ENCODE data around the gene LZIC.
"Not testable (repeated sequence)": the region's sequence is repeated elsewhere in the genome, so short reads cannot be mapped to it uniquely, and the experiment has no call there.

LZIC gene

DNA sequence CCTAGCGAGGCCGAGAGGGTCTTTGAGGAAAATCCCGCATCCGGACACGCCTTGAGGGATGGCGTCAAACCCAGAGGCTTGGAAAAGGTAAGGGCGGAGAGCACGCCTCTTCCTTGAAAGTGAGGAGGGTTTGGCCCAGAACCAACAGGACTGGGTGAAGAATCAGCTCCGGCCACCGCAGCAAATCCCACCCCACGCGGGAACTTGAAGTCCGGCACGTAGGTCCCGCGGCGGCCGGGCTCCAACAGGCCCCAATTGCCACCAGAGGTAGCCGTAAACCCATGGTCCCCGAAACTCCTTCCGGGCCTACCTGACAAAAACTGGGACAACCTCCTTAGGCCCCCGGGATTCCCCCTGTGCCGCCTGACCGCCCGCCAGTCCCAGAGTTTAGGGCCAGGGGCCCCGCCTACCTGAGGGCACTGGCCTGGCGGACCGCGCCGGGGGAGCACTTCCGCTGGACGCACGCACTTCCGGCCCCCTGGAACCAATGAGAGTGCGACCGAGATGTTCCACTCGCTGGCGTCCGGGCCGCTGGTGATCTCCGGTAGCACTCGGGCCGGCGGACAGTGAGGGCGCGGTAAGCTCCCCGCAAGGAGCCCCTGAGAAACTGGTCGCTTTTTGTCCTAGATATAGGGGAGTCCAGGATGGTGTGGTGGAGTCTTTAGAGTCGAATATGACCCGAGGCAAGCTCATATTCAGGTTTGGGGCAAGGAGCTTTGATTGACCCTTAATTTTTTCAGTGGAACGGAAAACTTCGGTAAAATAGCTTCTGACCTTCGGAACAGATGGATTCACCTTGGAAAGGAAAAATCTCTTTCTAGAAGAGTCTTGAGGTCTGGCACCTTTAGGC lies at the start of gene LZIC, which contains the start of gene NMNAT1:
Gene LZIC (minus strand): TSS at position 453 of the 850 bp plus-strand sequence. CDS start 6,772 bp downstream, outside the sequence.
Gene NMNAT1 (plus strand): TSS at position 537 of the 850 bp plus-strand sequence. CDS start 28,599 bp downstream, outside the sequence.
- DNase-seq: peak; percentile 98

DNA sequence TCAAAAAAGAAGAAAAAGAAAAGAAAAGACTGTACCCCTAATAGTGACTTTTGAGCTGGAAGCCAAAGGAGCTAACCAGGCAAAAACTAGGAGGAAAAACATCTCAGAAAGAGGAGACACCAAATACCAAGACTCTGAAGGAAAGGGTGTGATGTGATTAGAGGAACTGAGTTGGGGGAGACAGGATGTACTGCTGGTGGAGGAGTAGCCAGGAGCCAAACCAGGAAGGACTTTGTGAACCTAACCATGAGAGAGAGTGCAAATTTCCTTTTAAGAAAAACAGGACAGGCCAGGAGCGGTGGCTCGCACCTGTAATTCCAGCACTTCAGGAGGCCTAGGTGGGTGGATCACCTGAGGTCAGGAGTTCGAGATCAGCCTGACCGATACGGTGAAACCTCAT lies 49.7 kb upstream of the LZIC start:
- DNase-seq: no peak

DNA sequence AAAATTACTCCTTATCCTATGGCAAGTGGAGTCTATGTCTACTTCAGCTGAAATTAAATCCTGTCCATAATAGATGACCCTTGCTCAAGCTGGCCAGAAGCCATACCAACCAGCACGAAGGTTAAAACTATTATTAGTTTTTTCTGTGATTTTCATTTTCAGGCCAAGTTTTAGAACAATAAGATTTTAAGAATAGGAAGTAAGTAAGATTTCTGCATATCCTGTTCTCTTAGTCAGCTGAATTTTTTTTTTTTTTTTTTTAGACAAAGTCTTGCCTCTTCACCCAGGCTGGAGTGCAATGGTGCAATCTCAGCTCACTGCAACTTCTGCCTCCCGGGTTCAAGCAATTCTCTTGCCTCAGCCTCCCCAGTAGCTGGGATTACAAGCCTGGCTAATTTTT lies 47.8 kb upstream of the LZIC start:
- peak; percentile 38 for DNase-seq

DNA sequence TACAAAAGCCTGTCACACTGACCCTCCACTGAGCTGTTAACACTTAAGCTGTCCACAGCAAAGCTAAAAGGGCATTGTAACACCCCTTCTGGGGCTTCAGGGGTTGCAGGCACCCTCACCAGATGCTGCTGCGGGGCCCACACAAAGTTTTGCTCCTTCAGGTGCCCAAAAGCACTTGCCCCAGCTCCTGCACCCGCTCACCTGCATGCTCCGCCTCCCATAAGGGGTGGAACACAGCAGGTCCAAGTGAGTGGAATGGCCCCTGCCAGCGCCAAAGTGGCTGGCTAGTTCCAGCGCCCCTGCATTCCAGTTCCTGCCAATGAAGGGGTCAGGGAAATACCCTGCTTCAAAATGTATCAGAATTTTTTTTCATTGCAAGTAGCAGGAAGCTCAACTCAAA lies 46.6 kb upstream of the LZIC start:
- no peak for DNase-seq

DNA sequence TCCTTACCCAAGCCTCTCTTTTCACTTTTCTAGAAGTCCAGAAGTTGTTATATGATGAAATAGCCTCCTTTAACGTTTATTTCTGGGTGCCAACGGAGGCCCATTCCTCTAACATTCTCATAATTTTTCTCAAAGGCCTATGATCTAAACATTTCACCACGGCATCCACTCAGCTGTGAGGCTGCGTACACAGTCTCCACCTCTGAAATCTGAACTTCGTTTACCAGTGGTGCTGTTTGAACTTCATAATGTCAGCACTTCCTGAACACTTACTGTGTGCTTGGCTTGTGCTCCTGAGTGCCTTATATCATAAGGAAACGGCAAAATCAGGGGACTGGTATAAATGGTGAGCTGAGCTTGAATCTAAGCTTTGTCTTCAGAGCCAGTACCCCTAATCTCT lies 41.8 kb upstream of the LZIC start:
- DNase-seq: no peak

DNA sequence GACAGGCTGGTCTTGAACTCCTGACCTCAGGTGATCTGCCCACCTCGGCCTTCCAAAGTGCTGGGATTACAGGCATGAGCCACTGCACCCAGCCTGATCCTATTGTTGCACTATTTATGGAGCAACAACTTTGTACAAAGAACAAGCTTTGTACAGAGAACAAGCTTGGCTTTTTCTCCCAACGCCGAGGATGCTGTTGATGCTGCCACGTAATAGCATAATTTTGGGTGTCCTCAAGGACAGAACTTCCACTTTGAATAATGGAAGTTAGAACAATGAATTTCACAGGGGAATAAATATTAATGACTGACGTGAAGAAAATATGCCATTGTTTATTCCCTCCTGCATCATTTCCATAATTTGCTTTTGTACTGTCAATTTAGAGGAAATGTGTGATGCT lies 41.1 kb upstream of the LZIC start:
- DNase-seq: no peak

DNA sequence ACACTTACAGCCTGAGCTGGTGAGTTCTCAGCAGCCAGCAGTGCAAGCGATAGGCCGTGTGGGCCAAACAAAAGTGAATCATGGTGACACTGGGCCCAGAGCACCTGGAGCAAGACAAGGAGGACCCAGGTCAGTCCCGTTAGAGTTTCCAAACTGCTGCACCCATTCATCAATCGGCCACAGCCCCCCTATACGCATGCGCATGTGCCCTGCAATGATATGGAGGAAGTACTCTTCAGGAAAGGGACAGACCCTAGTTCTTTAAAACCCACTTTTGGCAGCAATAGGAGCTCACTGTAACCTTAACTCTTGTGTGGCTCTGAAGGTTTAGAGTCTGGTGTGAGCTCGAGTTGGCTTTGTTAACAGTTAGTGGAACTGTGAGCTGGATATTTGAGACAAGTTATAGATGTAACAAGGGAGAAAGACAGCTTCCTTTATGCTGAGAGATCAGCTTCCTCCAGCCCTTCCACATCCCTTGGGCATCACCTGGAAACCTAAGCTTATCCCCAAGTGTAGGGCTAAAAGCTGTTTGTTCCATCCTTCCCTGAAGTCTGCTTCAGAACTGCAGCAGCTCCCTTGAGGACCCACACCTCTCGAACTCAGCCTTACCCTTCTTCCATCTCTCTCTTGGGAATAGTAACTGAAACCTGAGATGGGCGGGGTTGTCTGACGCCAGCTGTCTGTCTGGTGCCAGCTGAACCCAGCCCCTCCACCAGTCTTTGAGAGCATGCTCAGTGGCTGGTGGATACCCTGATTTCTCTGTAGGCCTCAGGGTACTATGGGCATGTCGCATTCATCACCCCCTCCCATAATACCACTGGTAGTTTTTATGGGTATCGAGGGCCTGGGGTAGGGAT lies 17.7 kb upstream of the LZIC start:
- no peak for DNase-seq

DNA sequence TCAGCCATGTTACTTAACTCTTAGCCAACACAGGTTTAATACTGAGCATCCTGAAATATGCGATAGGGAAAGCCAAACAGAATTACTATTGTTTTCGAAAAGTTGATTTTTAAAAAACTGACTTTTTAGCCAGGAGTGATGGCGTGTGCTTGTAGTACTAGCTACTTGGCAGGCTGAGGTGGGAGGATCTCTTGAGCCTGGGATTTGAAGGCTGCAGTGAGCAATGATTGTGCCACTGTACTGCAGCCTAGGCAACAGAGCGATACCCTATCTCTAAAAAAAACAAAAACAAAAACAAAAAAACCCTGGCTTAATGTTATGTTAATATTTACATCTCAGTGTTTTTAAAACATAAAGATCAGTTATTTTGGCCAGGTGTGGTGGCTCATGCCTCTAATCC lies 16.8 kb upstream of the LZIC start:
- no peak for DNase-seq

DNA sequence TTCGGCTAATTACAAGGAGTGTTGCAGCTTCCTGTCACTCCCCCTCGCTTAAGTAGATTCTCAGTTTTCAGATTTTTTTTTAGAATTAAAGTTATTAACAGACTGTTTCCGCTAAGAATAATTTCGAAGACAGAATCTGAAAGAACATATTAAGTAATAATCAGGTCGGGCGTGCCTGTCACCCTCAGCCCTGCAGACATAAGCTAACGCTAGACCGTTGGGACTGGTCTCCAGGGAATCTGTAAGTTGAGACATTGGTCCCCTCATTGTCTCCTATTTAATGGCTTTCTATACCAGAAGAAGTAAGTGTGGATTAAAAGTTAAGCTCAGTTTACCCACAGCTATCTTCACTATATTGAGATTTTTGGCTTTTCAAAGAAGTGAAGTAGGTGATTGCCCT lies 14.5 kb upstream of the LZIC start:
- no peak for DNase-seq

DNA sequence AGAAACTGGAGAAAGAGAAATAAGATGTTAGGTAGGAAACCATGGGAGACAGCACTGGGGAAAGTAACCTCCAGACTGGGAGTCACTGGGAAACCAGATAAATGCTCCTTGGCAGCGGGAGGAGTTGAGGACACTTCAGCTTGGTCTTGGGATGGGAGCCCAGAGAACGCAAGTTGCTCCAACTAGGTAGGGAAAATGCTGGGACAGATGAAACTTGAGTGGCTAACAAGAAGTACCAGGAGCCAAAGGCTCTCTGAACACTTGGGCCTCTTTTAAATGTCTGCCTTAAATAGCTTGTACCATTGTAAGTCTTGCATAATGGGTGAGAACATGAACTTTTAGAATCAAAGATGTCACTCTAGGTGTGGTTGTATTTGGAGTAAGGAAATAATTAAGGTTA lies 3.1 kb upstream of the LZIC start:
- no peak for DNase-seq

DNA sequence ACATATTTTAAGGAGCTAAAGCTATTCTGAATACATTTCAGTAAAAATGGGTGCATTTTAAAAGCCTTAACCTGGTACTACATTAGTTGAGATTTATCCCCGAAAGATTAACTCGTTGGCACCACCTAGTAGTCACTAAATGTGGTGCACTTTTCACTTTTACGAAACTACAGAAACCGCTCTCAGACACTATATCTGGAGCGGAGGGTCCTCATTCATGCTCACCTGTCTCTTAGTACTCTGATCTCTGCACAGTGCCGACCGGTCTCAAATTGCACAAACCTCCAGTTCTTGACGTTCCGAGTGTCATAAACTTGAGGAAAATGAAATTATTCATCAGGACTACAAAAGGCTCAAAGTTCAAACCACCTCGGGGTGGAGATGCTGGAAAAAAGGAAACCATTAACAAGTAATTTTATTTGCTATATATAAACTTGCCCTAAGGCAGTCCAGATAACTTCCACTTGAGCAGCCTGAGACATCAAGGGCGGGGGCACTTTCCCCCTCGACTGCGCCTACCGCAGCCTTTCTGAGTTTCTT lies 722 bp downstream of the LZIC start:
- peak; percentile 74 for DNase-seq

DNA sequence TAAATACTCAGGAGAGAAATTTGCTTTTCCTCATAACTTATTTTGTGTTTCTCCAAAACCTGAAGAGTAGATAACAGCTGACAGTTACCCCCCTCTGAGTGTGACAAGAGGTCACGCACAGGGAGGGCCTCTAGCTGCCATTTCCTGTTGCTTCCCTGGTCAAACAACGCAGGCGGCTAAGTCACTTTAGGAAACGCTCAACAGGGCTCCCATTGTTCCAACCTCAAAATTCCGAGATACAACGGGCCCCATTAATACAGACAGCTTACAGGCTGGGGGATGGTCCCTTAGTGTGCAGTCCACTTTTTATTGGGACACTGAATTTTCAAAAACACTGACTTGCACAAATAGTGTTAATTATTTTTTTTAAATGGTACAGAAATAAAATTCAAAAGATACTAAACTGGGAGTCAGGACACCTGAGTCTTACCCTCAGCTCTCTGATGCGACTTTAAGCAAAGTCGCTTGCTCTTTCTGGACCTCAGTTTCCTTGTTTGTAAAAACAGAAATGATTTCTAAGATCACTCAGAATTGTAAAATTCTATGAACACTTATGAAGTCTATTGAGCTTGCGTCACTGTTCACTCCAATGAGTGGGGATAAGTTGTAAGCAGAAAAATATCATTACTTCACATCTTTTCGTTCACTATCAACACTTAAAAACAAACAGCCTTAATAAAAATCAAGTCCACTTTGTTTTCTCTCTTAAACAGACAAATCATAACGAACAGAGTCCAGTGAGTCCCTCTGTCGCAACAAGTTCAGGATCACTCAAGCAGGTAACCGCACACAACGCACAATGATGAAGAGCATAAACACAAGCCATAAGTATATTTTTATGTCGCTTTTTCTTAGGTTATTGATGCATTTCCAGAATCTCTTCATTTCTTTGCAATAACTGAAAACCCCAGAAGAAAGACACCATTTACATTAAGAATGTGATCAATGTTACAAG lies 13.5 kb downstream of the LZIC start:
- DNase-seq: no peak

DNA sequence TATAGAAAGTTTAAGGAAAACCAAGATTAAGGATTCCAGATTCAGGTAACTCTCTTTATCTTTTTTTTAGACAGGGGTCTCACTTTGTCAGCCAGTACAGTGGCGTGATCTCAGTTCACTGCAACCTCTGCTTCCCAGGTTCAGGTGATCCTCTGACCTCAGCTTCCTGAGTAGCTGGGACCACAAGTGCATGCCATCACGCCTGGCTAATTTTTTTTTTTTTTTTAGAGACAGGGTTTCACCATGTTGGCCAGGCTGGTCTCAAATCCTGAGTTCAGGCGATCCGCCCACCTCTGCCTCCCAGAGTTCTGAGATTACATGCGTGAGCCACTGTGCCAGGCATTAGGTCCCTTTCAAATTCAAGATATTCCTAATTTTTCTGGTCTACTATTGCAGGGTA lies 15.9 kb downstream of the LZIC start:
- DNase-seq: no peak

DNA sequence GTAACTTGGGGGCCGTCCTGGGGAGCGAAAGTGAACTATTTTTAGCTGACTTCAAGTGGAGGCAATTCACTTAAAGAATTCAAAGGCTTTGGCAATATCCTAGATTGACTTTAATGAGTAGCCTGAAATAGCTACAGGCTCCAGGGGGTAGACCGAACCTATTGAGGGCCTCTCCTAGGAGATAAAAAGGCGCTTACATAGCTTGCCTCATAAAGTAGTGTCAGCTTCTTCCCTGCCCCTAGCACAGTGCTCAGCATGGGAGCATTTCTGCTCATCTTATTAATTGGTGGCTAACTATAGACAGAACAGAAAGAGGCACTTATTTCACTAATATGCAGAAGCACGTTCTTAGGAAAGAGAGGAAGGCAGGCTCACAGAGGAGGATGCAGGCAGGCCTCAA lies 20.8 kb downstream of the LZIC start:
- DNase-seq: no peak

DNA sequence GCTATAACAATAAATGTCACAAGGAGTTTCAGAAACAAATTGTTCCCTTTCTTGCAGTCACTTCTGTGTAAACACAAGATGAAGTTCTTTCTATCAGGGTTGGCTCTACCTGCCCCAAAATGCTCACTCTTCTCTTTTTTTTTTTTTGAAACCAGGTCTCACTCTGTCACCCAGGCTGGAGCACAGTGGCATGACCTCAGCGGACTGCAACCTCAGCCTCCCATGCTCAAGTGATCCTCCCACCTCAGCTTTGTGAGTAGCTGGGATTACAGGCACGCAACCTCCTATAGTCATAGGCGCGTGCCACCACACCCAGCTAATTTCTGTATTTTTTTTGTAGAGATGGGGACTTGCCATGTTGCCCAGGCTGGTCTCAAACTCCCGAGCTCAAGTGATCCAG lies 22.6 kb downstream of the LZIC start:
- DNase-seq: no peak

DNA sequence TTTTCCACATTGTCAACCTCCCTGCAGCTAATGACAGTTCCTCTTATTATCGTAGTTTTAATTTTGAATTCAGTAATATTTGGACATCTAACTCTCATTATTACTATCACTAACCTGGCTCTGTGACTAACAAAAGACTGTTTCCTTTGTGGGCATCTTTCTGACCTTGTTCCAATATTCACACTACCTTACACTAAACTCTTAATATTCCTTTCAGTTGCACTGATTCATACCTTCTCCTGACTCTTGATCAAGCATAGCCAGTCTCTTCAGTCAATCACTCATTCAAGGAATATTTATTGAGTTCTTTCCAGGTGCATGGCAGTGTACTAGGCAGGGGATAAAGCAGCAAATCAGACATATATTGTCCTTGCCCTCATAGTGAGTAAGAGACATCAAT lies 25.3 kb downstream of the LZIC start:
- DNase-seq: no peak

DNA sequence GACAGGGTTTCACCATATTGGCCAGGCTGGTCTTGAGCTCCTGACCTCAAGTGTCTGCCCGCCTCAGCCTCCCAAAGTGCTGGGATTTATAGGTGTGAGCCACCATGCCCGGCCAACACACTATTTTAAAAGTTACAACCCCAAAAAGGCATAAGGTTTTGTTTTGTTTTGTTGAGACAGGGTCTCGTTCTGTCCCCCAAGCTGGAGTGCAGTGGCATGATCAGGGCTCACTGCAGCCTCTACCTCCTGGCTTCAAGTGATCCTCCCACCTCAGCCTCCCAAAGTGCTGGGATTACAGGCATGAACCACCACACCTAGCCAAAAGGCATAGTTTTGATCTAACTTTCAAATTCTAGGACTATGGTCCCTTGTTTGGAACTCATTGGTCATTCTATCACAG lies 25.7 kb downstream of the LZIC start:
- not testable (repeated sequence) for DNase-seq

DNA sequence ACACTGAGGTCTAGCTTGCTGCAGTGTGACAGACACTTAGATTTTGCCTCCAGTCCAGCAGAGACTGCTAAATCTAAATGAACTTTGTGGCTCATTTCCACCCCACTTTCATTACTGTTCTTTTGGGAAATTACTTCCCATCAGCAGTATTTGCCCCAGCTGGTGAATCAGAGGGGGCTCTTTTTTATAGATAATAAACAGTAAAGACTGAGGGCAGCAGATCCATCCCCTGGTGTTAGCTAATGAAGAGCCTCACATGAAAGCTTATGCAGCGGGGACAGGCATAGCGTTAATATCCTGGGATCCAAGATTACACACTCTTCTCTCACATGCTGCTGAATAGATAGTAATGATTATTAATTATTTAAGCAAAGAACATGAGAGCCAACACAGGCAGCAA lies 26.7 kb downstream of the LZIC start:
- DNase-seq: no peak

DNA sequence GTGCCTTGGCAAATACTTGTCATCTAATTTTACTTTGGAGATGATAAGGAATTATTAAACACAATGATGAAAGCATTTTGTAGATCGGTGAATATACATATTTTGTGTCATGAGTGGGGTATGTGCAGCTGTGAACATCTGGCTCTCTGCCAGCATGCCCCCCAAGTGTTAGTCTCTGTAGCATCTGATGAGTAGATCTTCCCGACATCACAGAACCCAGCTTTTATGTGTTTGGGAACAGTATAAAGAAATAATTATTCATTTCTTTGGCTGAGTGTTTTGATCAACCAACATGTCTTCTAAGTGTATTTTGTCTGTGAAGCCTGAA lies 28.6 kb downstream of the LZIC start:
- DNase-seq: no peak

DNA sequence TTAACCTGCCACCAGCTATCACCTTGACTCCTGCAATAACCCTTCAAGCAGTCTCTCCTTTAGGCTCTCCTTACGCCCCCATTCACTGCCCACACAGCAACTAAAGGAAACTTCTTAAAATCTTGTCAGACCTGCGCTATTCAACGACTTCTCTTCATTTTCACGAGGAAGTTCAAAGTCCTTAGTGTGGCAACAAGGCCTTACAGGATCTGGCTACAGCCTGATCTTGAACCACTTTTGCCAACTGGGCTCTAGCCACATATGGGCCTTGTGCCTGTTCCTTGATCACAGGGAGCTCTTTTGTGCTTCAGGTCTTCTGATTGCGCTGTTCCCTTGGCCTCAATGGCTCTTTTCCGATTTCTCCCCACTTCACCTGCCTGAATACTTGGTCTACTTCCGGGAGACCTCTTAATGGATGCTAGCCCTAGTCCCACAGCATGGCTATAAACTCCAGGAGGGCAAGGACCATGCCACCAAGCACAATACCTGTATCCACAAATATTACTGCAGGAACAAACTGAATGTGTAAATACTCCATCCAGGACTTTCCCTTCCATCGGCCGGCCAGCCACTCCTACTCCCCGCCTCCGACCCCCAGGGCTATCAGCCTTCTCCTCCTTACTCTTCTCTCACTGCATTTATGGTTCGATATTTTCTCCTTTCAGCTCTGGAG lies 30.8 kb downstream of the LZIC start:
- no peak for DNase-seq

DNA sequence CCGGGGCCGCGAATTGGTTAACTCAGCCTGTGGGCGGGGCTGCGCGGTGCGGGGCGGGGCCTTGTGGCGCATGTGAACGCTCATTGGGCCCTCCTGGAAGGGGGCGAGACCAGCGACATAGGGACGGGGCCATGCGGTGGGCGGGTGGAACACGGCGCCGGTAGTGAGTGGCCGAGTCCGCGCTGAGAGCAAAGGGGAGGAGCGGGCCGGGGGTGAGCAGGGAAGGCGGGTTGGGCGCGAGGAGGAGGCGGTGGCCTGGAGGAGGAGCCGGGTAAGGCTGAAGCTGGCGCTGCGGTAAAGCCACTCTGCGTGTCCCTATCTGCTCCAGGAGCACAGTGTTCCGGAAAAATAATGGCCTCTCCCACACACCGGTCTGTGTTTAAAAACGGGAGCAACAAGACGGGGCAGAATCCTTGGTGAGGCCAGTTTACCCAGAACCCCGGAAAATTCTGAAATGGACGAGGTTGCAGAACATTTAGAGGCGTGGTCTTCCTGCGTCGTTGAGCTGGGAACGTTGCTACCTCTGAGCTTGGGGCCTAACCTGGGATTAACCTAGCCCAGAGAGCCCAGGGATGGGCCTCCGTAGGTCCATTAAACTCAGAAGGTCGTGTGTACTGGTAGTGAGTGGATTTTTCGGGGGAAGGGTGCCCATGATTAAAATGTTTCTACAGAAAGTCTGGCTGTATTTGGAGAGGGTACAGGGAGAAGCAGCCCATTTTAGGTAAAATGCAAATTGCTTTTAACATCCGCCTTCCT lies 32.6 kb downstream of the LZIC start:
- DNase-seq: peak; percentile 100

Data from RPMI8226 (cell line).